GM18861 (cell line): ENCODE results near the gene TSPAN9.

Experiments used
- ATAC-seq: cut with Tn5 transposase; IDR thresholded peaks from one replicate; pipeline ENCODE4 v1.9.1; 2021; ENCODE audit not compliant: unreplicated experiment

The TSPAN9 gene

GRCh38 chr12:3120701-3121100 lies 43.5 kb downstream of the TSPAN9 start:
- no peak for ATAC-seq

GRCh38 chr12:3122841-3123678 lies 45.9 kb downstream of the TSPAN9 start:
- no peak for ATAC-seq

GRCh38 chr12:3123729-3124128 lies 46.5 kb downstream of the TSPAN9 start:
- no peak for ATAC-seq

- ATAC-seq, result no peak
Observed at GRCh38 chr12:3124917-3125316, 47.7 kb downstream of the TSPAN9 start.

- no peak for ATAC-seq
Observed at GRCh38 chr12:3125674-3126073, 48.5 kb downstream of the TSPAN9 start.

GRCh38 chr12:3127832-3128231 lies 50.7 kb downstream of the TSPAN9 start:
- ATAC-seq, result no peak

GRCh38 chr12:3128498-3129293 lies 51.5 kb downstream of the TSPAN9 start:
- ATAC-seq, result no peak

- ATAC-seq, result no peak
Observed at GRCh38 chr12:3129301-3130056, 52.3 kb downstream of the TSPAN9 start.

GRCh38 chr12:3130057-3130830 lies 53.1 kb downstream of the TSPAN9 start:
- no peak for ATAC-seq

- ATAC-seq, result no peak
Observed at GRCh38 chr12:3131129-3131528, 54.0 kb downstream of the TSPAN9 start.

- ATAC-seq, result no peak
Observed at GRCh38 chr12:3132636-3133404, 55.6 kb downstream of the TSPAN9 start.

- no peak for ATAC-seq
Observed at GRCh38 chr12:3133405-3133783, 56.2 kb downstream of the TSPAN9 start.

GRCh38 chr12:3134126-3134525 lies 56.9 kb downstream of the TSPAN9 start:
- ATAC-seq, result no peak

GRCh38 chr12:3134526-3135135 lies 57.5 kb downstream of the TSPAN9 start:
- ATAC-seq, result no peak

- ATAC-seq, result peak; percentile 63
Observed at GRCh38 chr12:3135522-3136461, 58.6 kb downstream of the TSPAN9 start.

- no peak for ATAC-seq
Observed at GRCh38 chr12:3136641-3137267, 59.6 kb downstream of the TSPAN9 start.

- no peak for ATAC-seq
Observed at GRCh38 chr12:3137268-3137781, 60.1 kb downstream of the TSPAN9 start.
